Mammary epithelial cell (primary cell): ENCODE data around the gene PRPH.

ENCODE experiments used
- EZH2 ChIP-seq: IDR thresholded peaks from 2 replicates; pipeline ENCODE4 v1.6.1; 2012; ENCODE audit warnings: low read length, inconsistent platforms, borderline replicate concordance
- TF ChIP-seq, protein P1 (sequence below), 2 donors: IDR thresholded peaks in 1 of 2; conservative IDR thresholded peaks in 1 of 2; 2 replicates each; pipeline ENCODE4 v1.5.1; 2011 to 2012; ENCODE audit warnings: inconsistent platforms in 2 of 2, low read length in 2 of 2, mild to moderate bottlenecking in 2 of 2, control low read depth in 1 of 2, low read depth in 1 of 2; ENCODE audit not compliant: insufficient read depth in 1 of 2; ENCODE audit errors: extremely low read depth in 1 of 2

DNA sequence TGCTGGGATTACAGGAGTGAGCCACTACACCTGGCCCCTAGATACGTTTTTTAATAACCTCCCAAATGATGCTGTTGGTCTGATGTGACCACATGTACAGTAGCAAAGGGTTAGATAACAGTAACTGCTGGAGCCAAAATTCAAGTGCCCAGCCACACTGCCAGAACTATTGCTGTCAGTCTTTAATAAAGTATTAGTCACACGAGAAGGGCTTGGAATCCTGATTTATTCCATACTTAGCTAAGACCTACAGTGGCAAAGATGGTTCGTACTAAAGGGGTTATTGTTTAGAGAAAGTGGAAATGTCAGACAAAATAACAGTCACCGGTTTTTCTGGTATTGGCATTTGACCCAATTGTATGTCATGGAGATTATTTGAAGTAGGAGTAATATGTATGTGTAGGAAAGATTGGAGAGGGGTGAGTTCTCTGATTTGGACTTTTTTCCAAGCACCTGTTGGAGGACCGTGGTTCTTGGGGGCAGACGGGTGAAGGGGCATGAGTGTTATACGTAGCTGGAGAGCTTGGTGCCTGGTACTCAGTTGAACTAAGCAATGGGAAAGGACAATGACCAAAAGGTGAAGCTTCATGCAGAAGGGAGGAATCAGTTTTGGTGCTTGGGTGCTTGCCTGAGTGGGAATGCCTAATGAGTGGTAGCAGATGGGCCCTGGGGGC, 20.4 kb upstream of the PRPH start:
- TF ChIP-seq, protein P1, sequence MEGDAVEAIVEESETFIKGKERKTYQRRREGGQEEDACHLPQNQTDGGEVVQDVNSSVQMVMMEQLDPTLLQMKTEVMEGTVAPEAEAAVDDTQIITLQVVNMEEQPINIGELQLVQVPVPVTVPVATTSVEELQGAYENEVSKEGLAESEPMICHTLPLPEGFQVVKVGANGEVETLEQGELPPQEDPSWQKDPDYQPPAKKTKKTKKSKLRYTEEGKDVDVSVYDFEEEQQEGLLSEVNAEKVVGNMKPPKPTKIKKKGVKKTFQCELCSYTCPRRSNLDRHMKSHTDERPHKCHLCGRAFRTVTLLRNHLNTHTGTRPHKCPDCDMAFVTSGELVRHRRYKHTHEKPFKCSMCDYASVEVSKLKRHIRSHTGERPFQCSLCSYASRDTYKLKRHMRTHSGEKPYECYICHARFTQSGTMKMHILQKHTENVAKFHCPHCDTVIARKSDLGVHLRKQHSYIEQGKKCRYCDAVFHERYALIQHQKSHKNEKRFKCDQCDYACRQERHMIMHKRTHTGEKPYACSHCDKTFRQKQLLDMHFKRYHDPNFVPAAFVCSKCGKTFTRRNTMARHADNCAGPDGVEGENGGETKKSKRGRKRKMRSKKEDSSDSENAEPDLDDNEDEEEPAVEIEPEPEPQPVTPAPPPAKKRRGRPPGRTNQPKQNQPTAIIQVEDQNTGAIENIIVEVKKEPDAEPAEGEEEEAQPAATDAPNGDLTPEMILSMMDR (conservative IDR thresholded peaks at IDR 0.05 in 1 of 2, IDR thresholded peaks at IDR 0.05 in 1 of 2; ENCODE audit: extremely low read depth in 1 of 2, insufficient read depth in 1 of 2, low read depth in 1 of 2, low read length in 2 of 2), result no peak
- no peak for TF ChIP-seq EZH2
